ENCODE measurements around the gene PHLDB1.

PHLDB1 gene

DNA sequence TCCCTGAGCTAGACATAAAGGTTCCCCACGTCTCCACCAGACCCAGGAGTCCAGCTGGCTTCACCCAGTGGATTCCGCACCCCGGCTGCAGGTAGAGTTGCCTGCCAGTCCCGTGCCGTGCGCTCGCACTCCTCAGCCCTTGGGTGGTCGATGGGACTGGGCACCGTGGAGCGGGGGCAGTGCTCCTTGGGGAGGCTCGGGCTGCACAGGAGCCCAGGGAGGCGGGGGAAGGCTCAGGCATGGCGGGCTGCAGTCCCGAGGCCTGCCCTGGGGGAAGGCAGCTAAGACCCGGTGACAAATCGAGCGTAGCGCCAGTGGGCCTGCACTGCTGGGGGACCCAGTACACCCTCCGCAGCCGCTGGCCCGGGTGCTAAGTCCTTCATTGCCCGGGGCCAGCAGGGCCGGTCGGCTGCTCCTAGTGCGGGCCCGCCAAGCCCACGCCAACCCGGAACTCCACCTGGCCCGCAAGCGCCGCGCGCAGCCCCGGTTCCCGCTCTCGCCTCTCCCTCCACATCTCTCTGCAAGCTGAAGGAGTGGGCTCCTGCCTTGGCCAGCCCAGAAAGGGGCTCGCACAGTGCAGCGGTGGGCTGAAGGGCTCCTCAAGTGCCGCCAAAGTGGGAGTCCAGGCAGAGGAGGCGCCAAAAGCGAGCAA lies 81.6 kb downstream of the PHLDB1 start:
- no peak for DNase-seq (ENCODE audit: low read depth)

- DNase-seq (ENCODE audit: low read depth): no peak
These were observed 82.1 kb downstream of the PHLDB1 start for GRCh38 chr11:118689503-118689851.

GRCh38 chr11:118689852-118690552 lies 82.6 kb downstream of the PHLDB1 start:
- peak; percentile 61 for DNase-seq (ENCODE audit: low read depth)

DNA sequence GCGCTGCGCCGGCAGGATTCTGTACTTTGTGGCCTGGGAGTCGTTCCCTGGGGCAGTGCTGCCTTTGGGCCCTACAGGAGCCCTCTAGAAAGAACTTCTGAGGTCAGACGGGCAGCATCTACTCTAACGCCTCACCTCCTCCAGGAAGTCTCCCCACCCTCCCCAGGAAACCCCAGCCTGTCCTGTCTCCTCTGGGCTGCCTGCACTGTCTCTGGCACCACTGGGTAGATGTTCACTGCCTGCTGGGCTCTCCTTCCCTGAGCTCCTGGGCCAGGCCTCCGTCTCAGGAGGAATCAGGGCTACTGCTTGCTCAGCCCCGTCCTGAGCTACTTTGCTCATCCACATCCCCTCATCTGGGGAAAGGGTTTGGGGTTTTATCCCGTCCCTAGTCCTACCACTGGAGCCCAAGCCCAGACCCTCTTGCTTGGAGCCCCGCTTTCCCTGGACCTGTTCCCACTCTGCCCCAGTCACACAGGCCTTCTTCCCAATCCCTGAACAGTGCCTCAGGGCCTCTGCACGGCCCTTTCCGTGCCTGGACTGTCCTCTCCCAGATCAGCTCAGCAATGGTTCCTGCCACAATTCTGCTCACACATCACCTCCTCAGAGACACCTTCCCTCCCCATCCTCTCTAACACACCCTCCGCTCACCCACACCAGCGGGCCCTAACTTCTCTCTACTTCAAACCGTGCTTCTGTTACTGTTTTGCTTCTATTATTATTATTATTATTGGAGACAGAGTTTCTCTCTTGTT lies 83.3 kb downstream of the PHLDB1 start:
- DNase-seq (ENCODE audit: low read depth): no peak

DNA sequence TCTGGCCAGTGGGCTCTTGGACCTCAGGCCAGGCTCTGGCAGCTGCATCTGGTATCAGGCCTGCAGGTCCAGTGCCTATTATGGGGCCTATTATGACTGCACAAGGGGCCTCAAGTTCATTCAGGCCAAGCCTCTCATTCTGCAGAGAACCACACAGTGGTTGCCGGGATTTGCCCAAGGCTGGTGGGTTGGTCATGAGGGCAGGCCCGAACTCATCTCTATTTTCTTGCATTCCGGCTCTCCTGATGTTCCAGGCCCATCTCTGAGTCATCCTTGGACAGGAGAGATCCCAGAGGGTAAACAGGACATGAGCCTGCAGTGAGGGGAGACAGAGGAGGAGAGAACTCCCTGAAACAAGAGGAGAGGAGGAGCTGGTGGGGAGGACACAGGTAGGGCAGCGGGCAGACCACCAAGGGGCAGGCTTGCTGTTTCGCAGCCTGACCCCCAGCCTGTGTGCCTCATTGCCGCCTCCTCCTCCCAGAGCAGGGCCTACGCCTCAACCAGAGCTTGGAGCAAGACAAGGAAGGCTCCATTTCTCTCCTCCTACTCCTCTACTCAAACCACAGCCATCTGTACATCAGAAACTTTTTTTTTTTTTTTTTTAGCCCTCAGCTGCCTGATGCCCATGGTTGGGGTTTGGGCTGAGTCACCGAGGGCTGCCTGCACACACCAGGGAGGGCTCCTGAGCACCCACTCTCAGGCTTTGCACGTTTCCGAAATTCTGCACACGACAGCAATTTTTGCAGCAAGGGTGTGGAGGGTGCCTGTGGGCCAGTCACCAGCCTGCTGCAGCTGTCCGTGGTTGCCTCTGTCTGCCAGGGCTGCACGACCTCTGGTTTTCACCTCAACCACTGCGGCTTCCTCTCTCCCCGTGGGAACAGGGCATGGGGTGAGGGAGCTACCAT lies 84.8 kb downstream of the PHLDB1 start:
- no peak for DNase-seq (ENCODE audit: low read depth)

GRCh38 chr11:118694185-118694584 lies 86.8 kb downstream of the PHLDB1 start:
- no peak for DNase-seq (ENCODE audit: low read depth)

DNA sequence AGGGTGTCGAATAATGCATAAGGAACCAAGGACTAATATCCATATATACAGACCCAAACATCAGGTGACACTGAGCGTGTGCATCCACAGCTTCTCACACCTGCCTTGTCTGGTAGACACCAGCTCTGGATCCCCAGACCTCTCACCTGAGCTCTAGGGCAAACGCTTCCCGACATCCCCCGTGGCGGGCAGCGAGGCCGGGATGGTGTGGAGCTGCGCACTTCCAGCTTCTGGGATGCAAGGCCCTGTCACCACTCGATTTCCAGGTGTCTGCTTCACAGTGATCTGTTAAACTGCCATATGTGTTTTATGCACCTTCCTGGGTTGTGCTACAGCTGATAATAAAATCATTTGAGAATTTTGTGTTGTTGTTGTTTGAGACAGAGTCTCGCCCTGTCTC lies 87.4 kb downstream of the PHLDB1 start:
- no peak for DNase-seq (ENCODE audit: low read depth)

GRCh38 chr11:118696673-118697226 lies 89.3 kb downstream of the PHLDB1 start:
- no peak for DNase-seq (ENCODE audit: low read depth)

DNA sequence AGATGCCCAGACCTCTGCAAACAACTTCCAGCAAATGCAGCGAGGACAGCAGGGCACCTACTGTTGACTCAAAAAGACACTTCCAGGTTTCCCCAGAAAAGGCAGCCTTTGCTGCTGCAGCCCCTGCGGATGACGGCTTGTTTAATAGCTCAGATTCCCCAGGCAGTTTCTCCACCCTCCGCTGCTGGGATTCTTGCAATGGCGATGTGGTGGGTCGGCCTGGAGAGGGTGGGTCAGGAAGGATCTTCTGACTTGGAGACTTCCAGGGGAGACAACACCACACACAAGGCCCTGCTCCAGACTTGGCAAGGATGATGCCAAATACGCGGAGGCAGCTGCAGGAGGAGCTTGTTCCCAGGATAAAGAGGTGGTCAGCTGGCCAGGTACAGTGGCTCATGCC lies 89.9 kb downstream of the PHLDB1 start:
- DNase-seq (ENCODE audit: low read depth): no peak

DNA sequence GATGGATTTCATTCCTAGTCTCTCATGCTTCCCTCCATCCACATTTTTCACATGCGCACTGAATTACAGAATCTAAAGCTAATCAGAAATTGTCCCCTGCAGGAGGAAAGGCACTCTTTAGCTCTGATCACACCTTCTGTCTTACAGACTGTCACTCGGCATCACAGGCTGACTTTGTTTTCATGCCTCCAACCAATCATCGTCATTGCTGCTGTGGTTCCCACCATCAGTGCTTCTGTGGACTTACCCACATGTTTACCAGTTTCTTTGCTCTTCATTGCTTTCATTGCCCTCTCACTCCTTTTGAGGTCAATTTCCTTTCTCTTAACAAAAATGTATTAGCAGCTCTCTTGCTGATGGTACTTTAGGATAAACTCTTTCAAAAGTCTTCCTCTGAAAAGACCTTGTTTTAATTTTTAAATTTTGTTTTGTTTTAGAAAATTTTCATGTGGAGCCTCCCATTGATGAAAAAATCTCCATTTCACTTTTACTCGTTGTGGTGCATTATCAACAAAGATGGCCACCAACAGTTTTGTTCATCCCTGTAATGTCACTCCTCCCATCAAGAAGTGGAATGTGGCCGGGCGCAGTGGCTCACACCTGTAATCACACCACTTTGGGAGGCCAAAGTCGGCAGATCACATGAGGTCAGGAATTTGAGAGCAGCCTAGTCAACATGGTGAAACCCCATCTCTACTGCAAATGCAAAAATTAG lies 92.2 kb downstream of the PHLDB1 start:
- no peak for DNase-seq (ENCODE audit: low read depth)

DNA sequence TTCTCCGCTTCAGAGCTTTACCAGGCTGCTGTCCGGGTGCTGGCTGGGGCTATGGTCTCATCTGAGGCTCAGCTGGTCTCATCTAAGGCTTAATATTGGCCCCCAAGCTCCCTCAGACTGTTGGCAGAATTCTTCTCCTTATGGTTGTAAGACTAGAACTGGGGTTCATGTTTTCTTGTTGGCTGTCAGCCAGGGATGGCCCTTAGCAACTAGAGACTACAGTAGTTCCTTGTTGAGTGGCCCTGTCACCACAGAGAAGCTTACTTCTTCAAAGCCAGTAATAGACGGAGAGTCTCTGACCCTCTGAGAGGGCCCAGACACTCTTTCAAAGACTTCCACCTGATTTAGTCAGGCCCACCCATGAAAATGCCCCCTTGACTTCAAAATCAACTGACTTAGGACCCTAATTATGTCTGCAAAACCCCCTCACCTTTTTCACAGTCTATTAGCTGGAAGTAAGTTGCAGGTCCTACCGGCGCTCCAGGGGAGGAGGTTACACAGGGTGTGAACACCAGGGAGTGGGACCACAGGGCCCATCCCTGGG lies 96.2 kb downstream of the PHLDB1 start:
- no peak for DNase-seq (ENCODE audit: low read depth)

DNA sequence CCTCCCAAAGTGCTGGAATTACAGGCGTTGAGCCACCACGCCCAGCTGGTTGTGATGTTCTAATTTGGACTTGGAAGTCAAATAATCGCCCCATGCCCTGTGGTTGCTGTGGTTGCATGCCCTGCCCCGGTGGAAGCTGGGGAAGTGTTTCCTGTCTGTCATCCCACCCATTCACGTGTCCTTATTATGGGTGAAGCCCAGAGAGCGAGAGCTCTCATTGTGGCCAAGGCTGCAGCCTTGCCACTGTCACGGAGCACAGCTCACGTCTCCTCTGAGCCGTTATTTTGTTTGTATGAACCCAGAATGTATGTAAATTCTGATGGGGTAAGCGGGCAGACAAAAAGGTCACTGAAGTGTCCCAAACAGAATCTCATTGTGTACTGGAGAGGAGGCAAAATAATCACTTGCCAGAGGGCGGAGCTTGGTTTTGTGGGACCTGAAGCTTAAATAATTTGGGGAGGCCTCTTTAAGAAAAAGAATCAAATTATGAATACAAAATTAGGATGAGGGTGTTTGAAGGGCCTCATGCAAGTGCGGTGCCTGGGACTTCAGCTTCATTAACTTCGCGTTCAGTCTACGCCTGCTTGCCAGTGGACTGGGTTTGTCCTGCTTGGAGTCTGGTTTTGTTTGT lies 97.8 kb downstream of the PHLDB1 start:
- no peak for DNase-seq (ENCODE audit: low read depth)

- DNase-seq (ENCODE audit: low read depth): no peak
These were observed 98.6 kb downstream of the PHLDB1 start for GRCh38 chr11:118705791-118706545.

GRCh38 chr11:118706546-118706825 lies 99.1 kb downstream of the PHLDB1 start:
- DNase-seq (ENCODE audit: low read depth): no peak
